Colonic mucosa (tissue), 4 donors: ENCODE results near the gene TEX13A. TPM values are rescaled to one million over a fixed set of nuclear protein-coding genes. Genes with fewer than 3 reads are reported as not detected.

ENCODE experiments used
- DNase-seq: peaks from one replicate; pipeline ENCODE4 v3.0.0-alpha.2; 2020
- H3K27ac ChIP-seq: fragments of 200-600 bp; one replicate; pipeline ENCODE4 v1.8.0; 2021
- H3K27me3 ChIP-seq: fragments of 200-600 bp; one replicate; pipeline ENCODE4 v1.8.0; 2021
- H3K36me3 ChIP-seq: fragments of 200-600 bp; one replicate; pipeline ENCODE4 v1.8.0; 2021
- H3K4me1 ChIP-seq: fragments of 200-600 bp; one replicate; pipeline ENCODE4 v1.8.0; 2021; ENCODE audit warnings: mild to moderate bottlenecking
- H3K4me3 ChIP-seq: fragments of 200-600 bp; one replicate; pipeline ENCODE4 v1.8.0; 2021
- H3K9ac ChIP-seq, 2 donors: one replicate each; pipeline ENCODE4 v1.7.0; 2013; ENCODE audit warnings: control low read depth in 2 of 2, low read depth in 2 of 2, low read length in 2 of 2
- H3K9me3 ChIP-seq: fragments of 200-600 bp; one replicate; pipeline ENCODE4 v1.8.0; 2021
- intact Hi-C: fragments of 100-400 bp; cut with DNase I; formaldehyde crosslinking; loops from one replicate; pipeline ENCODE4 v1.14.1; 2022
- total RNA-seq, 2 donors: library from RNA; stranded (reverse); fragmentation: NEBNext Ultra II Directional in 1 of 2; extraction: Animal tissue kit (Norgen Biotek cat#: 25700) in 1 of 2; gene quantifications; one replicate each; pipeline ENCODE4 v1.2.1, GENCODE V29; 2021
- TF ChIP-seq, protein P1 (sequence below): fragments of 200-600 bp; IDR thresholded peaks from one replicate; pipeline ENCODE4 v1.8.0; 2022; ENCODE audit warnings: antibody characterized with exemption, mild to moderate bottlenecking
- donor health status: healthy.
- donor health status: DM: no; HTN: no; CAD: no.
- donor health status: DM: no; HTN: no; CAD: no.

The TEX13A gene
- total RNA-seq, 2 donors from 2014 or later: not detected

DNA sequence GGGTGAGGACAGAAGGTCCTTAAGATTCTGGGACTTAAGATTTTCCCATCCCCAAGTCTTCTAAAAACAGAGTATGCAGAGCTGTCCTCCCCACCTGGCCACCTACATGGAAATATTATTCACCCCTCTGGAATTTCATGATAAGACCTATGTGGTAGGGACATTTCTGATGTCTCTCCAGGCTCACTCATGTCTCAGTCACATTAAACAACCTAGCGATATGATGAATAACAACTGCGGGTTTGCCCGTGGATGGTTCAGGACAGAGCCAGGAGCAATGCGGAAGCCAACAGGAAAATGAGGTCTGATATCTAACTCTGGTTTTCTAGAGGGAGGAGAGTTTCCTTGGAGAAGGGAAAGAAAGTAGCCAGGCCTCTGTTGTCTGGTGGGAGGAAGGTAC is 47.4 kb downstream of the TEX13A start:
- intact Hi-C loops: no loop called here
- Histone ChIP-seq H3K9me3 (no peaks in the 10 kb centered on the region), H3K4me1 (no peaks in the 10 kb centered on the region), H3K36me3 (no peaks in the 10 kb centered on the region), H3K4me3 (no peak overlapping the region), H3K27ac (no peak overlapping the region), H3K27me3 (no peaks in the 10 kb centered on the region), H3K9ac (no peak overlapping the region)
- TF ChIP-seq, protein P1, sequence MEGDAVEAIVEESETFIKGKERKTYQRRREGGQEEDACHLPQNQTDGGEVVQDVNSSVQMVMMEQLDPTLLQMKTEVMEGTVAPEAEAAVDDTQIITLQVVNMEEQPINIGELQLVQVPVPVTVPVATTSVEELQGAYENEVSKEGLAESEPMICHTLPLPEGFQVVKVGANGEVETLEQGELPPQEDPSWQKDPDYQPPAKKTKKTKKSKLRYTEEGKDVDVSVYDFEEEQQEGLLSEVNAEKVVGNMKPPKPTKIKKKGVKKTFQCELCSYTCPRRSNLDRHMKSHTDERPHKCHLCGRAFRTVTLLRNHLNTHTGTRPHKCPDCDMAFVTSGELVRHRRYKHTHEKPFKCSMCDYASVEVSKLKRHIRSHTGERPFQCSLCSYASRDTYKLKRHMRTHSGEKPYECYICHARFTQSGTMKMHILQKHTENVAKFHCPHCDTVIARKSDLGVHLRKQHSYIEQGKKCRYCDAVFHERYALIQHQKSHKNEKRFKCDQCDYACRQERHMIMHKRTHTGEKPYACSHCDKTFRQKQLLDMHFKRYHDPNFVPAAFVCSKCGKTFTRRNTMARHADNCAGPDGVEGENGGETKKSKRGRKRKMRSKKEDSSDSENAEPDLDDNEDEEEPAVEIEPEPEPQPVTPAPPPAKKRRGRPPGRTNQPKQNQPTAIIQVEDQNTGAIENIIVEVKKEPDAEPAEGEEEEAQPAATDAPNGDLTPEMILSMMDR: no peak
- DNase-seq: no peak
